RPMI7951 (cell line): ENCODE results near the gene AP3M1. TPM values are rescaled to one million over a fixed set of nuclear protein-coding genes. Genes with fewer than 3 reads are reported as not detected.
A peak's percentile ranks its signal among the peaks of the same experiment; 100 is the strongest.
"Not testable (repeated sequence)": the region's sequence is repeated elsewhere in the genome, so short reads cannot be mapped to it uniquely, and the experiment has no call there.

Experiments used
- DNase-seq: peaks from one replicate; pipeline ENCODE4 v3.0.0-alpha.2; 2012; ENCODE audit warnings: low read depth
- total RNA-seq: library from RNA; depleted of rRNA; stranded (reverse); fragments of >200 nt; shearing (Covaris generic); gene quantifications from 2 replicates; pipeline ENCODE4 v1.2.3, GENCODE V29; 2014

The AP3M1 gene
- total RNA-seq, 1 experiment from 2014 or later, result 29.2 TPM

- no peak for DNase-seq
Observed at GRCh38 chr10:74163319-74164068, 12.9 kb upstream of the AP3M1 start.

- no peak for DNase-seq
Observed at GRCh38 chr10:74160013-74160412, 9.4 kb upstream of the AP3M1 start.

GRCh38 chr10:74156919-74157289, 6.3 kb upstream of the AP3M1 start:
- peak; percentile 18 for DNase-seq

GRCh38 chr10:74153676-74154075, 3.0 kb upstream of the AP3M1 start:
- no peak for DNase-seq

- DNase-seq, result peak; percentile 58
Observed at GRCh38 chr10:74153123-74153522, 2.5 kb upstream of the AP3M1 start.

DNA sequence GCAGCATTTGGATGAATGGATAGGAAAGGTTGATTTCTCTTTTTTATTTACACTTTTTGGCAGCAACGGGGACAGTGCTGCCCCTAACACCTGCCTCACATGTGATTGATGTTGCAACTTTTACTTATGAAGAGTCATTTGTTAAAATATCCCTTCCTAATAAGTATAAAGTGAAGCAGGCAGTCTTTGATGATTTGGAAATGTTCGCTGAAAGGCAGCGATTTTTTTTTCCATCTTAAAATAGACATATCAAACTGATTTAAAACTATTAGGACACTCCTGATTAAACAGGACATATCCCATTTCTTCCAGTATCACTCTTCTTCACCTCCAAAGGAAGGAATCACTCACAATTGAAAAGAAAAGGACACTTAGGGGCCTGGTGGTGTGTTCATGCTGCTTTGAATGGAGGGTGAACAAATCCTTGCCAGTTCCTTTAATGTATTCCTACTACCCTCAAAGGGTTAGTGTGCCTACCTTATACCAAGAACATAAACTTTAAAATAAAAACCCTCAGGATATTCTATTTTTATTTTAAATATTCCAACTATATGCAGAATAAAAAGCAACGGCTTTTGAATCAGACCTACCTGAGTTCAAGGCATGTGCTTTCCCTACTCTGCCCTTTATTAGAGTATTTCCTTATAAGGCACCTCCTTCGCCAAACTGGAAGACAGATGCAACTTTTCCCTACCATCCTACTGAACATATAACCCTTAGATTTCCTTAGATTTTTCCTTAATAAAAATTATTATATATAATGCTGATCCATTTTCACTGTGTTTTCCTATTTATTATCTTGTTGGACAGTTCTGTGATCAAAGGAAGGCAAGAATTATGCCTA, 1.5 kb upstream of the AP3M1 start:
- no peak for DNase-seq

DNA sequence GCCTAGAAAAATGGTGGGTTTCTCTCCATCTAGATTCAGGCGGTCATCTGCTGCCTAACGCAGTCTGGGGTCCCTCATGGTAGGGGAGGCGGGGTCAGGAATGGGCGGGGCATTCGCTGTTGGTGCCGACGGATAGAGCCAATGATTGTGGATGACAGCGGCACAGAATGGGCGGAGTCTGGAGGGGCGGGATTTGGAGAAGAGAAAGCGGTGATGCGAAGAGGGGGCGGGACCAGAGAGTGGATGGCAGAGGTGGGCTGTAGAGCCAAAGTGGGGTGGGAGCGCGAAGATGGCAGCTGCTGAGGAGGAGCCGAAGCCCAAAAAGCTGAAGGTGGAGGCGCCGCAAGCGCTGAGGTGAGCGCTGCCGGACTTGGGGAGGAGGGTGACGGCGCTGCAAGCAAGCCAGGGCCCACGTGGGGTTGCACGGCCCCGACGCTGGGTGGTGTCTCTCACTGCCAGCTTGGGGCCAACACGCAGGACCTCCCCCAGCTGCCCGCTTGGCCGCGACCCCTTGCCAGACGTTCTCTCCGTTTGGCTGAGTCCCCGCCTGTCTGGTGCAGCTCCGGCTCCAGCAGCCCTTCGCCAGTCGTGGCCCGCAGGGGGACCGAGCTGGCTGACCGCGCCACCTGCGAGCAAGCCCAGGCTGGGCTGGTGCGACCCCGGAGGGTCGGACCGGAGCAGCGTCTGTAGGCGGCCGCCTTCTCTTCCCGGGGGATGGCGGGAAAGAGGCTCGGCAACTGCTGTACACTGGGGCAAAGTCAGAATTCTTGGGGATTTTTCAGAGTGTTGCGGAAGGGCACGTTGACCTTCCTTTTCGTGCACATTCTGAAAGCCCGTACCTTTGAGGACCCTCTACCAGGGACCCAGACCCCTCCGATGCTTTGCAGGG, 606 bp upstream of the AP3M1 start, which contains the start of gene ADK:
Gene ADK, plus strand, starts transcription at position 232 of the 889 bp plus-strand sequence. Its CDS starts 58 bp downstream, at position 290.
- peak; percentile 95 for DNase-seq

GRCh38 chr10:74146980-74147379, 3.6 kb downstream of the AP3M1 start:
- DNase-seq, result not testable (repeated sequence)

GRCh38 chr10:74145133-74145532, 5.5 kb downstream of the AP3M1 start:
- DNase-seq, result peak; percentile 56

- DNase-seq, result no peak
Observed at GRCh38 chr10:74140553-74140952, 10.1 kb downstream of the AP3M1 start.

- no peak for DNase-seq
Observed at GRCh38 chr10:74139981-74140380, 10.6 kb downstream of the AP3M1 start.

DNA sequence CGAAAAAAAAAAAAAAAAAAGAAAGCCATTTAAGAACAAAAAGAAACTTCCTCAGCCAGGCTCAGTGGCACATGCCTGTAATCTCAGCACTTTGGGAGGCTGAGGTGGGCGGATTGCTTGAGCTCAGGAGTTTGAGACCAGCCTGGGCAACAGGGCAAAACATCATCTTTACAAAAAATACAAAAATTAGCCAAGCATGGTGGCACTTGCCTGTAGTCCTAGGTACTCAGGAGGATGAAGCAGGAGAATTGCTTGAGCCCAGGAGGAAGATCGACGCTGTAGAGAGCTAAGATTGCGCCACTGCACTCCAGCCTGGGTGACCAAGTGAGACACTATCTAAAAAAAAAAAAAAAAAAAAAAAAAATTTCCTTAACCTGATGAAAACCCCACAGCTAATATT, 12.0 kb downstream of the AP3M1 start:
- not testable (repeated sequence) for DNase-seq

DNA sequence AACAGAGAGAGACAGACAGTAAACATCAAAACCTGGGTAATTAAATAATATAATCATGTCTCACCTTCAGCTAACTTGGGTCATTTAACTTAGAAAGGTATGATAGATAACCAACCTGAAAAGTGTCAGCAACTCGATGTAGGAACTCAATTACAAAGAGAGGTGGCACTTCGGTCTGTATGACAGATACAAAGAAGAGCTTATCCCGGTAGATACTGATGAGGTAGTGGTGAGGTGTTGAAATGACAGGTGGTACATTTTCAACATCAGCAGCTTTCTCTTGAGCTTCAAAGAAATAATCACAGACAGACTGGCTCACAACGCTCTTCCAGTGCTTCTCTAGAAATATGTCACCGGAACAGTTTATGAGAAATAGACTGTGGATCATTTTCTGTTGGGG, 12.6 kb downstream of the AP3M1 start:
- DNase-seq, result no peak

DNA sequence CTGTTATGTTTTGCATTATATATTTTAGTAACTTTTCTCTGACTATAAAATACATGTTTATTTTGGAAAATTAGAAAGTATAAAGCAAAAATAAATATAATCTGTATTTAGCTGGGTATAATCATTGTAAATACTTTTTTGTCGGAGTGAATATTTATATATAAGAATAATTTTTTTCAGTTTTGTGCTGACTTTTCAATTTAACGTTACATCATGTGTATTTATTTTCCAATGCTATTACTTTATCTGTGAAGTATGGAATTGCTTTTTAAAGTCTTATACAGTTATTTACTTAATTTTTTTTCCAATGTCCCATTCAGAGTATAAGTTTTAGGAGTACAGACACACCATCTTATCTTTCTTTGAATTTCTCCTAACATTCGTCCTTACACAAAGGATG, 15.2 kb downstream of the AP3M1 start:
- no peak for DNase-seq

DNA sequence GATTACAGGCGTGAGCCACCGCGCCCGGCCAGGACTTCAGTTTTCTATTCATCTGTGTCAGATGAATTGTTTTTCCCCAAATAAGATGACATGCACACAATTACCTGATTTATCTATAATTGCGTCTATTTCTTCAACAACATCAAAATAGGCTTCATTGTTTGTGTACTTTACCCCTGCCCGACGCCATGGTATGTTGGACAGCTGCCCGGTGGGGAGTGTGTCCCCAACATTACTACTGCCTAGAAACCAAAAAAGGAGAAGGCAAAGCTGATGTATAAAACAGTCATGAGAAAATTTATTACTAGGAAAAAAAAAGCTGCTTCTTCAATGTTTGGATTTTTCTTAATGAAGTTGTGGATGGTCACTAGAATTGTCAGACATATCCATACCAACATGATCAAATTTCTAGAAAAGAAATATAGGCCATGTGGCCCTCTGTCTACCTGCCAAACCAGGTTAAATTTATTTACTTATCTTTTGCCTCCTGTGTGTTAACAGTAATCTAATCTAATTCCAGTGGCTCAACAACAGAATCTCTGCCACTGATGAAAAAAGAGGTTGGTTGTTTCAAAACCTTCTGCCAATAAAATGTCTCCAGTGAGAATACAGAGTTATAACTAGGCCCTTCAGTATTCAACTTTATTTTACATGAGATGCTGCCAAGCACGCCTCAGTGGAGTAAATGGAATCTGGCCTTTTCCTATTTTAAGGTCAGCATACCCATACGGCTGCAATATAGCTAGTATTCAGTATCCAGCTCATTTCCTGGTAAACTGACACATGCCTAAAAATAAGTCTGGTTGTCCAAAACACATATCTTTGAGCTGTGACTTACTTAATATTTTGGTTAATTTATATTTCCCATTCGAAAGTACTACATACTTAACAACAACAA, 16.5 kb downstream of the AP3M1 start:
- no peak for DNase-seq

DNA sequence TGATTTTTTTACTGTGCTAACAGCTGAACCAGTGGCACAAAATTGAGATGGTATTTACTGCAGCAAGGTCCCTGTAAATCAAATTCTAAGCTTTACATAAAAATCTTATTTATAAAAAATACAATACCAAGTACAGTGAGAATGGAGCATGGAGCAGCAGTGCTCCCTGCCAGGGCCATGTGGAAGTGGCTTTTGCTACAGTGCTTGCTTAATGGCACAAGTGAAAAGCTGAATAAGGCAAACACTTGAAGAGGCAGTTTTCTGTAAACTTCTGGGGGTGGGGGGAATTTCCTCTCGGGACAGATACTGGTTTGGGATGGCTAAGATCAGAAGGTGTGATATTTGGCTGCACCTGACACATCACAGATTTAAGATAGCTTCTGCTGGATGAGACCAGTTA, 27.5 kb downstream of the AP3M1 start:
- no peak for DNase-seq

GRCh38 chr10:74122060-74122459, 28.6 kb downstream of the AP3M1 start:
- DNase-seq, result no peak

GRCh38 chr10:74121368-74121767, 29.3 kb downstream of the AP3M1 start:
- no peak for DNase-seq

DNA sequence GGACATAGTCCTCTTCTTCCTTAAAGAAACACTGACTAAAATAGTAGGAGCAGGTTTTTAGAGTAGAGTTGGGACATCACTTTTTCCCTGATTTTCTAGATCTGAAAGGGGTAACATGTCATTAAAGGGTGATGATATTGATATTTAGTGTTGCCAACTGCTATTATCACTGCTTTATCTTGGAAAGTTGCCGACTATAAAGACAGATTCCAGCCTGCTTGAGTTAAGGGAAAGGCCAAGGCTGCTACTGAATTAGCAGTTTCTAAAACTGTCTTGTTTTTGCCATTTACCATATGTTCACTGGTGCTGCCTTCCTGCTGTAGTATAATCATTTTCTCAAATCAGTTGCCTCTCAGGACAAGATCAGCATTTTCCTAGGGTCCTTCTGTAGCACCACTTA, 29.7 kb downstream of the AP3M1 start:
- DNase-seq, result no peak

DNA sequence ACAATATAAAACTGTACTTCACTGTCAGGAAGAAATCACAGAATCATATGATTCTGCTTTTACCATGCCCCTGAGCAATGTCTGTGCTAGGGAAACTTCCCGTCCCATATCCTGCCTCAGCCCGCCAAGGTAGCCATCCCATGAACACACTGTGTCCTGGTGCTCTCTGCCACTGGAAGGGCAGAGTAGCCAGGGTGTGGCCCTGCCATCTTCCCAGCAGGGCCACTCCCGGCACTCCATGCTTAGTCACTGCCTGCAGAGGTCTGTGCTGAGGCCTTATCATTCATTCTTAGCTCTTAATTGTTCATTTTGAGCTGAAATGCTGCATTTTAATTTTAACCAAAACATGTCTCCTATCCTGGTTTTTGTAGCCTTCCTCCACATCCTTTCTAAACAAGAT, 31.8 kb downstream of the AP3M1 start:
- DNase-seq, result peak; percentile 48

GRCh38 chr10:74117738-74118137, 32.9 kb downstream of the AP3M1 start:
- DNase-seq, result no peak
